ENCODE measurements around the gene PKD2. TPM values are rescaled to one million over a fixed set of nuclear protein-coding genes. Genes with fewer than 3 reads are reported as not detected.

The PKD2 gene
- total RNA-seq, 1 experiment from 2014 or later, result 21.4 TPM

DNA sequence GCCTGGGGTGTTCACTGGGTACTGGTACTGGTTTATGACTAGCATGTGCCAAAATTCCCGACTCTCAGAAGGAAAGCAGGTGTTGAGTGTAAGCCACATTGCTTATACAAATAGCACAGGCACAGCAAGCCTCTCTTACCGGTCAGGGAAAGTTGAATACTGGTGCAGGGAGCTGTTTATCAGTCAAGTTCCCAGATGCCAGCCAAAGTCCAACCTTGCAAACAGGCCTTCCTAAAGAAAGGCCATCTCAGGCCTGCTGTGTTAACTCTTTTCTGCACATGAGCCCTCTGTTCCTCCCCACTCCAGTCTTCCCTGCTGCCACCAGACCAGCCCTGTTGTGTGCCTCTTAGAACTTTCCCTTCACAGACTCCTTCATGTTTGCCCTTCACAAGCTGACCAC lies 34.2 kb downstream of the PKD2 start (continued):
- TF ChIP-seq ZNF396 (CRISPR knock-in tag; IDR thresholded peaks at IDR 0.05; ENCODE audit: borderline replicate concordance), result no peak
- TF ChIP-seq ZNF671 (CRISPR knock-in tag; IDR thresholded peaks at IDR 0.05), result no peak
- TF ChIP-seq, protein P1, sequence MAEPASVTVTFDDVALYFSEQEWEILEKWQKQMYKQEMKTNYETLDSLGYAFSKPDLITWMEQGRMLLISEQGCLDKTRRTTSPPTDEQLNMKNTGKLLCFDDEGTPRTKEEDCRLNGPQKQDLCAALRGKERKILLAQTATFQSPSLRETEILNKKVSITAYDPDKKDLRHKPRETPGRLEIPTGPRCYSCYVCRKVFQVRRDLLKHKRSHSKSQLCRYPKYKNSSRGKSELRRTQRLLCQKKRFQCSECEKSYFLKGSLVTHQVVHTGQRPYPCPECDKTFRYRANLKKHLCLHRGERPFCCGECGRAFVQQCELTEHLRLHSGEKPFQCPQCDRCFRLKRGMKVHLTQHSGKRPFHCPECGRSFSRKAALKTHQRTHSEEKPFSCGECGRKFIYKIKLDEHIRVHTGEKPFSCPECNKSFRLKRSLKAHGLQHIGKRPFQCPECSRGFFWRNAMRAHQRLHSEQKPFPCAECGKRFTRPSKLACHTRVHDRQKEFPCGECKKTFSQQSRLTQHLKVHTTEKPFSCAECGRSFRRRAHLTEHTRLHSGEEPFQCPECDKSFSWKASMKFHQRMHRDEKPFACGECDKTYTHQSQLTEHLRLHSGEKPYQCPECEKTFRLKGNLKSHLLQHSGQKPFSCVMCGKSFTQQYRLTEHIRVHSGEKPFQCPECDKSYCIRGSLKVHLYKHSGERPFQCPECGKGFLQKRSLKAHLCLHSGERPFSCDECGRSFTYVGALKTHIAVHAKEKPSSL (CRISPR knock-in tag; conservative IDR thresholded peaks at IDR 0.05), result no peak

GRCh38 chr4:88043001-88043400 lies 35.6 kb downstream of the PKD2 start:
- POLR2A ChIA-PET, result no interaction called here
- CTCF ChIA-PET, result no interaction called here
- H3K27me3 Mint-ChIP-seq (ENCODE audit: low read depth), result no peaks in the 10 kb centered on the region
- DNase-seq (ENCODE audit: low spot score), result no peak
- no peak overlapping the region for H3K4me3 Mint-ChIP-seq
- H3K36me3 Mint-ChIP-seq, result peaks cover 61% of the 10 kb centered on the region
- H3K27ac Mint-ChIP-seq, result no peak overlapping the region
- TF ChIP-seq SP1 (CRISPR knock-in tag; conservative IDR thresholded peaks at IDR 0.05), result no peak
- TF ChIP-seq SMAD3 (CRISPR knock-in tag; IDR thresholded peaks at IDR 0.05; ENCODE audit: borderline replicate concordance), result no peak
- no peak for TF ChIP-seq ZNF121 (CRISPR knock-in tag; IDR thresholded peaks at IDR 0.05)
- no peak for TF ChIP-seq ZMAT4 (CRISPR knock-in tag; IDR thresholded peaks at IDR 0.05)
- TF ChIP-seq ZNF671 (CRISPR knock-in tag; IDR thresholded peaks at IDR 0.05), result no peak
- no peak for TF ChIP-seq TEAD4 (CRISPR knock-in tag; IDR thresholded peaks at IDR 0.05)
- no peak for TF ChIP-seq ZNF138 (CRISPR knock-in tag; conservative IDR thresholded peaks at IDR 0.05)
- no peak for TF ChIP-seq HMGA2 (CRISPR knock-in tag; IDR thresholded peaks at IDR 0.05)
- no peak for TF ChIP-seq ATF6 (CRISPR knock-in tag; IDR thresholded peaks at IDR 0.05)
- TF ChIP-seq USF2 (CRISPR knock-in tag; IDR thresholded peaks at IDR 0.05), result no peak
- TF ChIP-seq NR1H2 (CRISPR knock-in tag; IDR thresholded peaks at IDR 0.05), result no peak
- no peak for TF ChIP-seq STAT6 (CRISPR knock-in tag; conservative IDR thresholded peaks at IDR 0.05; ENCODE audit: low read depth)
- TF ChIP-seq, protein P1 (CRISPR knock-in tag; conservative IDR thresholded peaks at IDR 0.05), result no peak
- no peak for TF ChIP-seq EMX1 (CRISPR knock-in tag; IDR thresholded peaks at IDR 0.05)
- no peak for TF ChIP-seq ATF3 (CRISPR knock-in tag; conservative IDR thresholded peaks at IDR 0.05)
- TF ChIP-seq MYBL2 (CRISPR knock-in tag; IDR thresholded peaks at IDR 0.05), result no peak
- TF ChIP-seq, protein P2, sequence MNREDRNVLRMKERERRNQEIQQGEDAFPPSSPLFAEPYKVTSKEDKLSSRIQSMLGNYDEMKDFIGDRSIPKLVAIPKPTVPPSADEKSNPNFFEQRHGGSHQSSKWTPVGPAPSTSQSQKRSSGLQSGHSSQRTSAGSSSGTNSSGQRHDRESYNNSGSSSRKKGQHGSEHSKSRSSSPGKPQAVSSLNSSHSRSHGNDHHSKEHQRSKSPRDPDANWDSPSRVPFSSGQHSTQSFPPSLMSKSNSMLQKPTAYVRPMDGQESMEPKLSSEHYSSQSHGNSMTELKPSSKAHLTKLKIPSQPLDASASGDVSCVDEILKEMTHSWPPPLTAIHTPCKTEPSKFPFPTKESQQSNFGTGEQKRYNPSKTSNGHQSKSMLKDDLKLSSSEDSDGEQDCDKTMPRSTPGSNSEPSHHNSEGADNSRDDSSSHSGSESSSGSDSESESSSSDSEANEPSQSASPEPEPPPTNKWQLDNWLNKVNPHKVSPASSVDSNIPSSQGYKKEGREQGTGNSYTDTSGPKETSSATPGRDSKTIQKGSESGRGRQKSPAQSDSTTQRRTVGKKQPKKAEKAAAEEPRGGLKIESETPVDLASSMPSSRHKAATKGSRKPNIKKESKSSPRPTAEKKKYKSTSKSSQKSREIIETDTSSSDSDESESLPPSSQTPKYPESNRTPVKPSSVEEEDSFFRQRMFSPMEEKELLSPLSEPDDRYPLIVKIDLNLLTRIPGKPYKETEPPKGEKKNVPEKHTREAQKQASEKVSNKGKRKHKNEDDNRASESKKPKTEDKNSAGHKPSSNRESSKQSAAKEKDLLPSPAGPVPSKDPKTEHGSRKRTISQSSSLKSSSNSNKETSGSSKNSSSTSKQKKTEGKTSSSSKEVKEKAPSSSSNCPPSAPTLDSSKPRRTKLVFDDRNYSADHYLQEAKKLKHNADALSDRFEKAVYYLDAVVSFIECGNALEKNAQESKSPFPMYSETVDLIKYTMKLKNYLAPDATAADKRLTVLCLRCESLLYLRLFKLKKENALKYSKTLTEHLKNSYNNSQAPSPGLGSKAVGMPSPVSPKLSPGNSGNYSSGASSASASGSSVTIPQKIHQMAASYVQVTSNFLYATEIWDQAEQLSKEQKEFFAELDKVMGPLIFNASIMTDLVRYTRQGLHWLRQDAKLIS (CRISPR knock-in tag; IDR thresholded peaks at IDR 0.05; ENCODE audit: borderline replicate concordance), result no peak
- TF ChIP-seq, protein P3, sequence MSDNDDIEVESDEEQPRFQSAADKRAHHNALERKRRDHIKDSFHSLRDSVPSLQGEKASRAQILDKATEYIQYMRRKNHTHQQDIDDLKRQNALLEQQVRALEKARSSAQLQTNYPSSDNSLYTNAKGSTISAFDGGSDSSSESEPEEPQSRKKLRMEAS (CRISPR knock-in tag; IDR thresholded peaks at IDR 0.05), result no peak
- TF ChIP-seq ZNF219 (CRISPR knock-in tag; IDR thresholded peaks at IDR 0.05; ENCODE audit: borderline replicate concordance), result no peak
- TF ChIP-seq ETV6 (CRISPR knock-in tag; IDR thresholded peaks at IDR 0.05), result no peak
- H3K9me3 Mint-ChIP-seq, result no peaks in the 10 kb centered on the region
- ATAC-seq, result no peak
- no peaks in the 10 kb centered on the region for H3K4me1 Mint-ChIP-seq
